Measurements from ENCODE around the gene SURF1.

DNA sequence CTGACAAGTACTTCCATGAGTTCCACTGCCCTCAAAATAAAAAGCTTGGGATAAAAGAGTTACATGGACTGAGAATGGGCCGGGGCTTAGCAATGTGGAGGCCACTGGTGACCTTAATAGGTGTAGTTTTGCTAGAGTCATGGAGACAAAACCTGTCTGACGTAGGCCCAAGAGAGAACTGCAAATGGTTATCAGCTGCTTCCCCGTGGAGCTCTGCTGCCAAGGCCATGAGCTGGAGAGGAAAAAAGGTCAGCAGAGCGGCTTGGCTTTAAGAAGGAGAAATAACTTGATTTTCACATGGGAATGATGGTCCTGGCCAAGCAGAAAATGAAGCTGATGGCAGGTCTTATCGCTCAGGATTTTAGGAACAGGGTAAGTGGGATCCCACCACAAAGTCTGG, 16.6 kb downstream of the SURF1 start:
- TF ChIP-seq TAF1 (IDR thresholded peaks at IDR 0.05; ENCODE audit: borderline replicate concordance, low read depth, low read length) (no peak), POLR2A (IDR thresholded peaks at IDR 0.05; ENCODE audit: low read depth, low read length) (no peak)
